Glomerular visceral epithelial cell (primary cell): ENCODE results near the gene SERTAD3.
"Not testable (repeated sequence)": the region's sequence is repeated elsewhere in the genome, so short reads cannot be mapped to it uniquely, and the experiment has no call there.

Source experiments
- DNase-seq: peaks from one replicate; pipeline ENCODE4 v3.0.0-alpha.2; 2016; ENCODE audit errors: extremely low spot score

SERTAD3 gene

GRCh38 chr19:40411125-40411842 lies 32.9 kb downstream of the SERTAD3 start:
- DNase-seq, result no peak

- DNase-seq, result no peak
Measured at GRCh38 chr19:40410030-40410389, 34.1 kb downstream of the SERTAD3 start.

- not testable (repeated sequence) for DNase-seq
Measured at GRCh38 chr19:40408598-40408925, 35.6 kb downstream of the SERTAD3 start.

GRCh38 chr19:40407714-40408597 lies 36.2 kb downstream of the SERTAD3 start:
- no peak for DNase-seq

- DNase-seq, result peak; percentile 95
Measured at GRCh38 chr19:40403262-40403984, 40.7 kb downstream of the SERTAD3 start.

- DNase-seq, result no peak
Measured at GRCh38 chr19:40400559-40400958, 43.6 kb downstream of the SERTAD3 start.

GRCh38 chr19:40398417-40399131 lies 45.6 kb downstream of the SERTAD3 start:
- no peak for DNase-seq

- DNase-seq, result no peak
Measured at GRCh38 chr19:40397568-40397906, 46.6 kb downstream of the SERTAD3 start.

- DNase-seq, result no peak
Measured at GRCh38 chr19:40396886-40397567, 47.1 kb downstream of the SERTAD3 start.

- DNase-seq, result no peak
Measured at GRCh38 chr19:40395956-40396355, 48.2 kb downstream of the SERTAD3 start.

GRCh38 chr19:40394816-40395210 lies 49.3 kb downstream of the SERTAD3 start:
- peak; percentile 32 for DNase-seq

GRCh38 chr19:40393894-40394815 lies 50.0 kb downstream of the SERTAD3 start:
- DNase-seq, result no peak

GRCh38 chr19:40392894-40393517 lies 51.1 kb downstream of the SERTAD3 start:
- no peak for DNase-seq

- DNase-seq, result no peak
Measured at GRCh38 chr19:40392123-40392522, 52.0 kb downstream of the SERTAD3 start.
